ENCODE results near the gene PPP1R12B. TPM values are rescaled to one million over a fixed set of nuclear protein-coding genes. Genes with fewer than 3 reads are reported as not detected.
A peak's percentile ranks its signal among the peaks of the same experiment; 100 is the strongest.

The PPP1R12B gene
- total and polyA plus RNA-seq, 2 donors (not counting 3 experiments of a cell fraction or from before 2014, with no cell fraction given) = 8.4 to 11.5 TPM

GRCh38 chr1:202561726-202562443 is 213.4 kb downstream of the PPP1R12B start:
- Histone ChIP-seq H3K9ac (replicated peaks; ENCODE audit: extremely low read depth, insufficient read depth, low read length) (no peak overlapping the region), H3K4me1 (ENCODE audit: control insufficient read depth, extremely low read depth, insufficient read depth, low read length) (no peaks in the 10 kb centered on the region), H3K79me2 (ENCODE audit: control insufficient read depth, insufficient read depth, low read length) (no peaks in the 10 kb centered on the region), H4K20me1 (replicated peaks; ENCODE audit: control insufficient read depth, extremely low read depth, insufficient read depth, low read length) (no peaks in the 10 kb centered on the region), H3K36me3 (ENCODE audit: control insufficient read depth in 2 of 2, extremely low read depth in 1 of 2, insufficient read depth in 2 of 2, low read length in 2 of 2) (no peaks in the 10 kb centered on the region), H2AFZ (ENCODE audit: low read depth, low read length) (no peak overlapping the region), H3K27me3 (ENCODE audit: control insufficient read depth in 2 of 2, insufficient read depth in 2 of 2, low read length in 2 of 2) (no peaks in the 10 kb centered on the region), H3K27ac (ENCODE audit: insufficient read depth, low read depth, low read length) (no peak overlapping the region), H3K4me3 (replicated peaks in 1 of 3; ENCODE audit: insufficient read depth in 1 of 3, low read depth in 1 of 3, low read length in 3 of 3) (no peak overlapping the region), H3K4me2 (ENCODE audit: insufficient read depth, low read length) (no peak overlapping the region), H3K9me1 (replicated peaks; ENCODE audit: control insufficient read depth, extremely low read depth, insufficient read depth, low read length) (no peaks in the 10 kb centered on the region), H3K9me3 (replicated peaks; ENCODE audit: control insufficient read depth, insufficient read depth, low read length) (no peaks in the 10 kb centered on the region)
- FAIRE-seq (no peak), DNase-seq (ENCODE audit: low read depth, low spot score) (no peak)
- dilution Hi-C loops (cut with MboI; ENCODE audit: extremely low pct_ligation_motif_present, low sequenced_read_pairs) (no loop called here), intact Hi-C loops (cut with micrococcal nuclease) (no loop called here)
- BruUV-seq (replicated peaks) = no TSS peak
- ChIA-PET POLR2A (no interaction called here), CTCF (interaction anchor here (0.8 to 3.6 kb wide), 7 partner anchors 10 to 159 kb away, joined by 3 to 15 read pairs (median 3); no protein-coding TSS in a partner anchor)
- peak in 1 of 2 donors; percentile 4 for TF ChIP-seq CTCF (IDR thresholded peaks at IDR 0.05; ENCODE audit: extremely low read depth in 1 of 2, insufficient read depth in 1 of 2, low read depth in 1 of 2, low read length in 2 of 2)
- no peak for TF ChIP-seq FOS (IDR thresholded peaks at IDR 0.05; ENCODE audit: borderline replicate concordance, insufficient read depth, low read length)

GRCh38 chr1:202562444-202563060 is 214.1 kb downstream of the PPP1R12B start:
- no TSS peak for BruUV-seq (replicated peaks)
- FAIRE-seq (no peak), DNase-seq (ENCODE audit: low read depth, low spot score) (no peak)
- Histone ChIP-seq H3K4me3 (replicated peaks in 1 of 3; ENCODE audit: insufficient read depth in 1 of 3, low read depth in 1 of 3, low read length in 3 of 3) (no peak overlapping the region), H3K4me1 (ENCODE audit: control insufficient read depth, extremely low read depth, insufficient read depth, low read length) (no peaks in the 10 kb centered on the region), H2AFZ (ENCODE audit: low read depth, low read length) (no peak overlapping the region), H3K9me1 (replicated peaks; ENCODE audit: control insufficient read depth, extremely low read depth, insufficient read depth, low read length) (no peaks in the 10 kb centered on the region), H3K4me2 (ENCODE audit: insufficient read depth, low read length) (no peak overlapping the region), H3K36me3 (ENCODE audit: control insufficient read depth in 2 of 2, extremely low read depth in 1 of 2, insufficient read depth in 2 of 2, low read length in 2 of 2) (no peaks in the 10 kb centered on the region), H4K20me1 (replicated peaks; ENCODE audit: control insufficient read depth, extremely low read depth, insufficient read depth, low read length) (no peaks in the 10 kb centered on the region), H3K27ac (ENCODE audit: insufficient read depth, low read depth, low read length) (no peak overlapping the region), H3K27me3 (ENCODE audit: control insufficient read depth in 2 of 2, insufficient read depth in 2 of 2, low read length in 2 of 2) (no peaks in the 10 kb centered on the region), H3K9me3 (replicated peaks; ENCODE audit: control insufficient read depth, insufficient read depth, low read length) (no peaks in the 10 kb centered on the region), H3K79me2 (ENCODE audit: control insufficient read depth, insufficient read depth, low read length) (no peaks in the 10 kb centered on the region), H3K9ac (replicated peaks; ENCODE audit: extremely low read depth, insufficient read depth, low read length) (no peak overlapping the region)
- intact Hi-C loops (cut with micrococcal nuclease) = no loop called here
- dilution Hi-C loops (cut with MboI; ENCODE audit: extremely low pct_ligation_motif_present, low sequenced_read_pairs) = no loop called here
- CTCF ChIA-PET = interaction anchor here (0.8 to 3.6 kb wide), 7 partner anchors 9 to 158 kb away, joined by 3 to 15 read pairs (median 3); no protein-coding TSS in a partner anchor
- POLR2A ChIA-PET = no interaction called here
- no peak for TF ChIP-seq EZH2 (IDR thresholded peaks at IDR 0.05; ENCODE audit: borderline replicate concordance, low read depth, low read length, severe bottlenecking)
